HG03045 (cell line): Measurements from ENCODE around the gene ITPR1.

Experiments
- ATAC-seq: cut with Tn5 transposase; IDR thresholded peaks from one replicate; pipeline ENCODE4 v1.9.1; 2021; ENCODE audit warnings: mild to moderate bottlenecking, moderate library complexity; ENCODE audit not compliant: unreplicated experiment

ITPR1 gene

DNA sequence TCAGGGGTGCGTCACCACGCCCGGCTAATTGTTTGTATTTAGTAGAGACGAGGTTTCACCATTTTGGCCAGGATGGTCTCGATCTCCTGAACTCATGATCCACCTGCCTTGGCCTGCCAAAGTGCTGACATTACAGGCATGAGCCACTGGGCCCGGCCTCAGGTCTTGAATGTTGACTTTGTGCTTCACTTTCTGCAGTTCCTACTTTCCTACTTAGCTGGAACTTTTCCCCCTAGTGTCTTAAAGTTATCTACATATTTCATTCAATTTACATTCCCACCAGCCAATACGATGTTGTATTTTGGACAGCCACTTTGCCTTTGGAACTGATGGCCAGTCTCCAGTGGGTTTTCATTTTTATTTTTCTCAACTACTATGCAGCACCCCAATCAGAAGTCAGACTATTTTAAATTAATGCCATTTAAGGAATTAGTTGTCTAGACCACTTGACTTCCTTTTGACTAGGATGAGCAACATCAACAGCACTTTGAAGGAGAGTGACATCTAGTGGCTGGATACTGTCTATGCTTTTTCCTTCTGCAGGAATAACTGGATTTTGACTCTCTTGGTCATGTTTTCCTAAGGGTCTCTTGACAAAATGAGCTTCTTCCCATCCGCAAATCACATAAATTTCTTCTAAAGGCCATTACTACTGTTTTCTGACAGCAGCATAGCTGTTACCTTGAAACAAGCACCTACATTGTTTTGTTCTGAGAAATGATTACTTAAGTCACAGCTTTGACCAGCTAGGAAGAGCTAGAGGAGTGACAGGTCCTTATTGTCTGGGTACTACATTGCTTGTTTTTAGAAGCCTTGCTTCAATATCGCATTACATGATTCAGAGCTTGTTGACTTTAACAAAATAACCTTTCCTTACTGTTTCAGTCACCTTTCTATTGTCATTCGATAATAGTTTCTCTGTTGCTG lies 140.2 kb downstream of the ITPR1 start:
- ATAC-seq: peak; percentile 61

GRCh38 chr3:4634894-4635293 lies 141.7 kb downstream of the ITPR1 start:
- no peak for ATAC-seq

DNA sequence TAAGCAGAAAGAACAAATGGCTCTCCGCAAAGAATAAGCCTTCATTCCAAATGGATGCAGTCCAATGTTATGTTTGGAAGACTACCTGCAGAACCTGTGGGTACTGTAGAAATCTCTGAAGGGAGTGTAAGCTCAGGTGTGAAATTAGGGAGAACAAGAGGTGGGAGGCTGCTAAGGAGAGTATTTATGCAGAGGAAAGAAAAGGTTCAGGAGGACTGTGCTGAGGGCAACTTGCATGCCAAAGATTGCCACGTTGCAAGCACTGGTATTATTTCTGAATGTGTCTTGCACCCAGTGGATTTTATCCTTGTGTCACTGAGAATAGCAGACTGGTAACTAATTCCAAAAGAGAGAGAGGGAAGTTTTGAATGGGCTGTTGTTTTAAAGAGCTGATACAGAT lies 144.1 kb downstream of the ITPR1 start:
- no peak for ATAC-seq

- ATAC-seq: no peak
These were observed 148.9 kb downstream of the ITPR1 start for GRCh38 chr3:4641863-4642563.

GRCh38 chr3:4642611-4643010 lies 149.5 kb downstream of the ITPR1 start:
- no peak for ATAC-seq

DNA sequence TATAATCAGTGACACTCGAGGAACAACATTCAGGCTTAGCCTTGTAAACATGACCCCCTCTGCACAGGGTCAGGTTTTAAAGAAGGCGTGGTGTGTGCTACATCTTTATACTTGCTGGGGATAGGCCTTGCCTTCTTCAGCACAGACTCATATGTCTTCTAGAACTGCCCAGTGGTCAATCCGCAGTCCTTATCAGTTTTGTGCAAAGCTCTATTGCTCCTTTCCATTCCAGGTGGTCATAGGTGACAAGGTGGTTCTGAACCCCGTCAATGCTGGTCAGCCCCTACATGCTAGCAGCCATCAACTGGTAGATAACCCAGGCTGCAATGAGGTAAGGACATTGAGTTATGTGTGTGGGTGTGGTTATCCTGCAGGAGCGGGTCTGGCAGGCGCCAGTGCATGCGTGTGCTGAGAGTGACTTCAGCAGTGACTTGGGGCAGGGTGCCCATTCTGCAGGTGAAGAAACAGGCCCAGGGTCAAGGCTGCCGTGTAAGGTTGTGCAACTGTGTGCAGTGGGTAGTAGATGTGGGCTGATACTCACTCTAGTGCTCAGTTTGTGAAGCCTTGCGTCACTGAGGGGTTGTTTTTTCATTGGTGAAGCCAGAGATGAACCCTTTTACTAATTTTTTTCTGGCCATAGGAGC lies 150.9 kb downstream of the ITPR1 start:
- ATAC-seq: no peak

- no peak for ATAC-seq
These were observed 151.8 kb downstream of the ITPR1 start for GRCh38 chr3:4644951-4645350.

DNA sequence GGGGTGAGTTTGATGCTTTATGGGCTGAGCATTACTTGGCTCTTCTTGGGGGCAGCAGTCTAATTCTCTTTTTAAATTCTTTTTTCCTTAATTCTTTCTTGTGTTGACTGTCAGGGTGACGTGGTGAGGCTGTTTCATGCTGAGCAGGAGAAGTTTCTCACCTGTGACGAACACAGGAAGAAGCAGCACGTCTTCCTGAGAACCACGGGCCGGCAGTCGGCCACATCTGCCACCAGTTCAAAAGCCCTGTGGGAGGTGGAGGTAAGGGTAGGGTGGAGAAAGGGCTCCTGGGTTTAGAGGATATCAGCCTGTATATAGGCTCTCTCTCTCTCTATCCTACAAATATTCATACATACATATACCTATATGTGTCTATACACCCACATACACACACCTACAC lies 152.3 kb downstream of the ITPR1 start:
- no peak for ATAC-seq

DNA sequence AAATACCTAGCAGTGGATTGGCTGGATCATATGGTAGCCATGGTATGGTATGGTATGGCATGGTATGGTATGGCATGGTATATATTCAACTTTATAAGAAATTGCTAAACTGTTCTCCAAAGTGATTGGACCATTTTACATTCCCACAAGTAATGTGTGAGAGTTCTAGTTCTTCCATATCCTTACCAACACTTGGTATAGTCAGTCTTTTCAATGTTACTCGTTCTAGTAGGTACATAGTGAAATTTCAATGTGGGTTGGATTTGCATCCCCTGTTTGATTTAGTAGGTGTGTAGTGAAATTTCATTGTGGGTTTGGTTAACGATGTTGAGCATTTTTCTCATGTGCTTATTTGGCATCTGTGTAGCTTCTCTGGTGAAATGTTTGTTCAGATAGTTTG lies 154.3 kb downstream of the ITPR1 start:
- no peak for ATAC-seq

DNA sequence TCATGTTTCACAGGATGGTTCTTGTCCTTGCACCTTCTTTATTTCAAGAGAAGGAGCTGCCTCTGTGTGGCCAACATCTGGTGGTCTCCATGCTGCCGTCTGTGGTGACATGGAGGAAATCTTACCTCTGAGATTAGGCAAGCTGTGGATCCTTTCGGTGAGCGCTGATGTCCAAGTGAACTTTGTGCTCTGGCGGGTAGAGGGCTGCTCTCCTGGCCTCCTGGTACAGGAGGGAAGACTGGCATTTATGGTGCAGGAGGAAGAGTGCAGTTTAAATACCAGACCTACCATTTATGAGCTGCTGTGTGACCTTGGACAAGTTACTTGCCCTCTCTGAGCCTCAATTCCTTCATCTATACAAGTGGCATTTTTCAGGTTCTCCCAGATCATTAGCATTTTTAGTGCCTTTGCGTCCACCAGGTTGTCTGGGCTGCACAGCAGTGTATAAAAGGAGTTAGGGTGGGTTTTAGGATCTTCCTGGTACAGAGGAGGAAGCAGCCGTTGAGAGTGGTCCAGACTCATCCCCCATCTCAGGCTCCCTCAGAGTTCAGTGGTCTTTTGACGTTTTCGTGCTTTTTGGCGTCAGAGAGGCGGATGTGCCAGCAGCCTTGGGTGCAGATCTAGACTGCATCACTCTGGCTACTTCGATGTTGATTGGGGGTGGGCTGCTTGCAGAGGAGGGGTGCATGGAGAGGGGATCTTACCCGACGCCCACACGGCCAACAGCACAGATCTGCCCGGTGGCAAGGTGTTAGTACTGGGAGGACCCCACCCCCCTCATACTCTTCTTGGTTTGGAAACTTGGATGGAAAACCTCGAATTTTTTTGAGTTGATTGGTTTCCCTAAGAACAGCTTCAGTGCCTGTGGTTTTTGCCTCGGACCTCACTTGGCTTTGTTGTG lies 162.2 kb downstream of the ITPR1 start:
- no peak for ATAC-seq

- no peak for ATAC-seq
These were observed 162.9 kb downstream of the ITPR1 start for GRCh38 chr3:4656059-4656458.

GRCh38 chr3:4656626-4657328 lies 163.6 kb downstream of the ITPR1 start:
- ATAC-seq: no peak

- ATAC-seq: no peak
These were observed 167.8 kb downstream of the ITPR1 start for GRCh38 chr3:4660936-4661335.

GRCh38 chr3:4664412-4664811 lies 171.3 kb downstream of the ITPR1 start:
- no peak for ATAC-seq

- no peak for ATAC-seq
These were observed 172.0 kb downstream of the ITPR1 start for GRCh38 chr3:4665197-4665596.

- no peak for ATAC-seq
These were observed 172.9 kb downstream of the ITPR1 start for GRCh38 chr3:4666071-4666470.

DNA sequence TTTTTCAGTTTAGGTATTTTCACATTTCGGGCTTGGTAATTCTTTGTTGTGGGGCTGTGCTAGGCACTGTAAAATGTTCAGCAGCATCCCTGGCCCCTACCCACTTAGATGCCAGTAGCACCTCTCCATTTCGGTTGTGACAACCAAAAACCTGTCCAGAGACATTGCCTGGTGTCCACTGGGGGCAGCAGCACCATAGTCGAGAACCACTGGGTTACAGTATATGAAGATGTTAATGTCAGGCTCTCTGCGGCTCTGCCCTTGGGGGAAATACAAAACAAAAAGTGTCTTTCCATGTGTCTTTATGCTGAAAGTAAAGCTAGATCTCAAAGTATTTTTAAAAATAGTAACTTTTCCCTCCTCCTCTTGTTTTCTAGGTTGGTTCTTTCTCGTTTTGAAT lies 177.2 kb downstream of the ITPR1 start:
- no peak for ATAC-seq

- no peak for ATAC-seq
These were observed 179.7 kb downstream of the ITPR1 start for GRCh38 chr3:4672725-4673275.

DNA sequence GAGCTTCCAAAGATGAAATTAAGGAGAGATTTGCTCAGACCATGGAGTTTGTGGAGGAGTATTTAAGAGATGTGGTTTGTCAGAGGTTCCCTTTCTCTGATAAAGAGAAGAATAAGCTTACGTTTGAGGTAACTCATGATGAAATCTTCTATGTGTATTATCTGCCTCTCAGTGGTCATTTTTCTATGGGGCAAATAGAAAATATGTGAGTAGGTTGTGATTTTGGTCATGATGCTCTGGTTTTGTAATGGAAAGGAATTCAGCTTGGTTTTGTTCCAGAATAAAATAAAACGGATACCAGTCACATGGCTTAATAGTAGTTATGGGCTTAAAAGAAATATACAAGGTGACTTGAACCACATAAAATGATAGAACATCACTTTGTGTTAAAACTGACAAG lies 181.1 kb downstream of the ITPR1 start:
- ATAC-seq: no peak

DNA sequence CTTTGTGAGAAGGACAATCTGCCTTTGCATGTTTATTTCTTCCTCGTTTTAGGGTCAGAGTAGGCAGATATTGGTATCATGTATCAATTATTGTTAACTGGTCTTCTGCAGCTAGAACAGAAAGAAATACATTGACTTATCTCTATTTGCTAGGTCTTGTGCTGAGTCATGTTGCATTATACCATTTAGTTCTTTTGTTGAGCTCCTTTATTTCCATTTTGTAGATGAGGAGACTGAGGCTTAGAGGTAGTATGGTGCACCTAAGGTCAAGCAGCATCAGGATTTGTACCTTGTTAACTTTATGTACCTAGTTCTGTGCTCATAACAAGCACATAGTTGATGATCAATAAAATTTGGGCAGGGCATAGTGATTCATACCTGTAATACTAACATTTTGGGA lies 182.6 kb downstream of the ITPR1 start:
- no peak for ATAC-seq
